Neural cell (in vitro differentiated cells): ENCODE measurements around the gene GPR173.

Source experiments
- EP300 ChIP-seq: fragments of 450-650 bp; conservative IDR thresholded peaks from 2 replicates; pipeline ENCODE4 v1.6.1; 2014; ENCODE audit warnings: antibody characterized with exemption, mild to moderate bottlenecking, moderate library complexity; ENCODE audit not compliant: poor library complexity, severe bottlenecking
- RAD21 ChIP-seq: fragments of 450-650 bp; conservative IDR thresholded peaks from 2 replicates; pipeline ENCODE4 v1.6.1; 2014; ENCODE audit warnings: antibody characterized with exemption, mild to moderate bottlenecking, moderate library complexity
- TF ChIP-seq, protein P1 (sequence below): fragments of 450-650 bp; IDR thresholded peaks from 2 replicates; pipeline ENCODE4 v1.5.1; 2014; ENCODE audit warnings: antibody characterized with exemption, mild to moderate bottlenecking, moderate library complexity; ENCODE audit not compliant: poor library complexity, severe bottlenecking

DNA sequence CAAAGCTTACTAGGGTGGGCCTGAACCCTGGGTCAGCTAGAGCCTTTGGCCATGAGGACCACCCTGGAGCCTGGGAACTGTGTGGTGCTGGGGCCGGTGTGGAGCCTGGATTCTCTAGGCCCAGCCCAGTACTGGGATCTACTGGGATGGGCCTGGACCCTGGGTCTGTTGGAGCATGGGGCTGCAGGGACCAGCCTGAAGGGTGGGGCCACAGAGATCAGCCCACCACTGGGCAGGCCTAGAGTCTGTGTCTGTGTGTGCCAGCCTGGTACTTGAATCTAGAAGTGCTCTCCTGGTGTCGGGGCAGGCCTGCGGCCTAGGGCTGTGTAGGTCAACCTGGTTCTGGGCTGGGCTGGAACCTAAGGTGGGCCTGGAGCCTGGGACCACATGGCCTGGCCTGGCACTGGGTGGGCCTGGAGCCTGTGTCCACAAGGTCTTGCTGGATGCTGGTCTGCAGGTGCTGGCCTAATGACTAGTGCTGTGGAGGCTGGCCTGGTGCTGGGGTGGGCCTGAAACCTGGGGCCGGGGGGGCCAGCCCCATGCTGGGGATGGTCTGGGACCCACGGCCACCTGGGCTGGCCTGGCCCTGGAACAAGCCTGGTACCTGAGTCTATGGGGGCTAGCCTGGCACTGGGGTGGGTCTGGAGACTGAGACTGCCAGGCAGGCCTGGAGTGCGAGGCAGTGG is 66.4 kb downstream of the GPR173 start:
- TF ChIP-seq, protein P1, sequence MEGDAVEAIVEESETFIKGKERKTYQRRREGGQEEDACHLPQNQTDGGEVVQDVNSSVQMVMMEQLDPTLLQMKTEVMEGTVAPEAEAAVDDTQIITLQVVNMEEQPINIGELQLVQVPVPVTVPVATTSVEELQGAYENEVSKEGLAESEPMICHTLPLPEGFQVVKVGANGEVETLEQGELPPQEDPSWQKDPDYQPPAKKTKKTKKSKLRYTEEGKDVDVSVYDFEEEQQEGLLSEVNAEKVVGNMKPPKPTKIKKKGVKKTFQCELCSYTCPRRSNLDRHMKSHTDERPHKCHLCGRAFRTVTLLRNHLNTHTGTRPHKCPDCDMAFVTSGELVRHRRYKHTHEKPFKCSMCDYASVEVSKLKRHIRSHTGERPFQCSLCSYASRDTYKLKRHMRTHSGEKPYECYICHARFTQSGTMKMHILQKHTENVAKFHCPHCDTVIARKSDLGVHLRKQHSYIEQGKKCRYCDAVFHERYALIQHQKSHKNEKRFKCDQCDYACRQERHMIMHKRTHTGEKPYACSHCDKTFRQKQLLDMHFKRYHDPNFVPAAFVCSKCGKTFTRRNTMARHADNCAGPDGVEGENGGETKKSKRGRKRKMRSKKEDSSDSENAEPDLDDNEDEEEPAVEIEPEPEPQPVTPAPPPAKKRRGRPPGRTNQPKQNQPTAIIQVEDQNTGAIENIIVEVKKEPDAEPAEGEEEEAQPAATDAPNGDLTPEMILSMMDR: no peak
- TF ChIP-seq EP300 (no peak), RAD21 (no peak)
